ENCODE data around the gene SNCA. TPM values are rescaled to one million over a fixed set of nuclear protein-coding genes. Genes with fewer than 3 reads are reported as not detected.

The SNCA gene
- total RNA-seq, 2 donors from 2014 or later = 5.6 to 8.7 TPM

DNA sequence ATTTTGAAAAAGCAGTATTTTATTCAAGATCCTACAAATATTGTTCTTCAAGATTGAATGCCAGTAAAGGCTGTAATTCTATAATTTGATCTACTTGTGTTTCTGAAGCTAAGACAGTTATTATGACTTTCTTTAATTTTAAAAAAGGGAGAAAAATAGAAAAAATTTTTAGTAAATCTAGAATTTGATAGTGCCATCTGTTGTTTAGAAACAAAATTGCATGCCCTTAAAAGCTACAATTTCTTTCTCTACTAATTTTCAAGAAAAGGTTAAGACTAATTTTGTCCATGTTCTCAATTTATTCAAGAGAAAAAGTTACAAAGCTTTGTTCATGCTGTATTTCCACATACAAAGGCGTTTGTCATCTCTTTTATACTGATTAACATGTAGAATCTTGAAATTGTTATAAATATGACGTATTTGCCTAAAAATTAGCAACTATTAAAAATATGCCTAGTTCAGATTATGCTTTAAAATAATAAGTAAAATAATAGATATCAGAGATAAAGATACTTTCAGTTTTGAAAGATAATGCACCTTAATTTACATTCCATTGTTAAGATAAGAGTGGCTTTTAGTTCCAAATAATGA lies 32.1 kb upstream of the SNCA start:
- DNase-seq (ENCODE audit: low spot score) = no peak
- H3K4me3 ChIP-seq = no peak overlapping the region
- no peaks in the 10 kb centered on the region for H3K27me3 ChIP-seq (replicated peaks; ENCODE audit: insufficient read depth)
- intact Hi-C loops (cut with DNase I) = no loop called here
- H3K36me3 ChIP-seq = no peaks in the 10 kb centered on the region
- no peak overlapping the region for H3K27ac ChIP-seq
- H3K4me1 ChIP-seq (replicated peaks) = no peaks in the 10 kb centered on the region
- no peaks in the 10 kb centered on the region for H3K9me3 ChIP-seq
- WGBS = 58% methylated on average over 2 of the region's 2 CpGs
- no peak for TF ChIP-seq POLR2A (IDR thresholded peaks at IDR 0.05)
- TF ChIP-seq, protein P1, sequence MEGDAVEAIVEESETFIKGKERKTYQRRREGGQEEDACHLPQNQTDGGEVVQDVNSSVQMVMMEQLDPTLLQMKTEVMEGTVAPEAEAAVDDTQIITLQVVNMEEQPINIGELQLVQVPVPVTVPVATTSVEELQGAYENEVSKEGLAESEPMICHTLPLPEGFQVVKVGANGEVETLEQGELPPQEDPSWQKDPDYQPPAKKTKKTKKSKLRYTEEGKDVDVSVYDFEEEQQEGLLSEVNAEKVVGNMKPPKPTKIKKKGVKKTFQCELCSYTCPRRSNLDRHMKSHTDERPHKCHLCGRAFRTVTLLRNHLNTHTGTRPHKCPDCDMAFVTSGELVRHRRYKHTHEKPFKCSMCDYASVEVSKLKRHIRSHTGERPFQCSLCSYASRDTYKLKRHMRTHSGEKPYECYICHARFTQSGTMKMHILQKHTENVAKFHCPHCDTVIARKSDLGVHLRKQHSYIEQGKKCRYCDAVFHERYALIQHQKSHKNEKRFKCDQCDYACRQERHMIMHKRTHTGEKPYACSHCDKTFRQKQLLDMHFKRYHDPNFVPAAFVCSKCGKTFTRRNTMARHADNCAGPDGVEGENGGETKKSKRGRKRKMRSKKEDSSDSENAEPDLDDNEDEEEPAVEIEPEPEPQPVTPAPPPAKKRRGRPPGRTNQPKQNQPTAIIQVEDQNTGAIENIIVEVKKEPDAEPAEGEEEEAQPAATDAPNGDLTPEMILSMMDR (IDR thresholded peaks at IDR 0.05) = peak in 3 of 4 experiments; percentile 32 to 57 (median 37)
- no peak for TF ChIP-seq POLR2AphosphoS5 (IDR thresholded peaks at IDR 0.05)

DNA sequence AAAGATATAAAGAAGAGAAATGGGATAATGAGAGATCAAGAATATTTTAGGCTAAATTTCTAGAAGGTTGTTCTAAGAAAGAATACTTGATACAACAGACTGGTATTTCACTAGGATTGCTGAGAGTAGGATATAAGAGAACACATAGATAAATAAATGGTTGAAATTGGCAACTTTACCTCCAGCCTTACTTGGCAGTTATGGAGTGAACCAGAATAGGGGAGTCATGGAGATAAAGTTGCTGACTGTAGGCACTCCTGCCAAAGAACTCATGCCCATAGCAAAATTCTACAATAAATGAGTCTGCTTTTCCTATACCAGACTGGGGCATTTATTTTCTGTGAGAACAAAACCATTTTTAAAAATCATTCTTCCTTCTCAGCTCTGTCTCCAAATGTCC lies 31.3 kb upstream of the SNCA start:
- no peaks in the 10 kb centered on the region for H3K36me3 ChIP-seq
- no peaks in the 10 kb centered on the region for H3K4me1 ChIP-seq (replicated peaks)
- H3K27ac ChIP-seq = no peak overlapping the region
- no peaks in the 10 kb centered on the region for H3K27me3 ChIP-seq (replicated peaks; ENCODE audit: insufficient read depth)
- DNase-seq (ENCODE audit: low spot score) = no peak
- no peak overlapping the region for H3K4me3 ChIP-seq
- intact Hi-C loops (cut with DNase I) = no loop called here
- TF ChIP-seq POLR2AphosphoS5 (IDR thresholded peaks at IDR 0.05) (no peak), POLR2A (IDR thresholded peaks at IDR 0.05) (no peak)
- TF ChIP-seq, protein P1 (IDR thresholded peaks at IDR 0.05) = no peak
- H3K9me3 ChIP-seq = no peaks in the 10 kb centered on the region

DNA sequence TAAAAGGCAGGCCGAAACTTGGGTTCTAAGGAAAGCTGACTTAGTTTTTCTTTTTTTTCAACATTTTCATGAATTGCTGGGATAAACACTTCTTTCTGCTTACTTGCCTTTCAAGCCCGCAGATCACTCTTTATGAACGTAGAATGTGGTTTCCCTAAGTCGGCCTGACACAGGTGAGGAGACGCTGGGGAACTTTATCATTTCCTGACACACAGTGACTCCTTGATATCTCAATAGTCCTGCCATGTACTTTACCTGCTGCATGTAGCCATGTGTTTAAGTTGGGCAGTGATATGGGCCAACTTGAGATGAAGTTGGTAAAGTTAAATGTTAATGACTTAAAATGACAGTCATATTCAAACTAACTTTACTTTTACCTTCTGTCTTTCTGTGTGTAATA lies 26.6 kb upstream of the SNCA start:
- Histone ChIP-seq H3K4me3 (no peak overlapping the region), H3K36me3 (no peaks in the 10 kb centered on the region), H3K27ac (no peak overlapping the region), H3K9me3 (no peaks in the 10 kb centered on the region), H3K4me1 (replicated peaks) (no peaks in the 10 kb centered on the region), H3K27me3 (replicated peaks; ENCODE audit: insufficient read depth) (no peaks in the 10 kb centered on the region)
- 61% methylated on average over 5 of the region's 5 CpGs for WGBS
- intact Hi-C loops (cut with DNase I) = no loop called here
- TF ChIP-seq POLR2AphosphoS5 (IDR thresholded peaks at IDR 0.05) = no peak
- DNase-seq (ENCODE audit: low spot score) = no peak

DNA sequence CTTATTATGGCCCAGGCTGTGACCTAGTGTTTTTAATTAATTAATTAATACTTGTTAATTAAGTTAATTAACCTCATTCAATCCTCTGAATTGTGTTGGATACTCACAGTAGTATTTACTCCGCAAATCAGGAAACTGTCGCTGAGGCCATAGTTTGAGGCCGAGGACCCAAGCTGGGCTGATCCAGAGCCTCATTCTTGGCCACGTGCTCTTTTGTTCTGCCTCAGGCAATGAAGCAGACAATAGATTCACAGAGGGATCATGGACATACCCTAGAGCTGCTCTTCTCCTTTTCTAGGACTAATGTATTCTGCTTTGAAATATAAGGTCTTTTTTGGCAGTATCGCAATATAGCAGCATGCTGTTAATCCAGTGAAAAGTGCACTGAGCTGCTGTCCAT lies 24.0 kb upstream of the SNCA start:
- intact Hi-C loops (cut with DNase I) = no loop called here
- TF ChIP-seq, protein P1 (IDR thresholded peaks at IDR 0.05) = no peak
- TF ChIP-seq POLR2AphosphoS5 (IDR thresholded peaks at IDR 0.05) = no peak
- no peak for TF ChIP-seq POLR2A (IDR thresholded peaks at IDR 0.05)
- DNase-seq (ENCODE audit: low spot score) = no peak
- 92% methylated on average over 5 of the region's 5 CpGs for WGBS
- Histone ChIP-seq H3K4me3 (no peak overlapping the region), H3K4me1 (replicated peaks) (no peaks in the 10 kb centered on the region), H3K36me3 (no peaks in the 10 kb centered on the region), H3K27me3 (replicated peaks; ENCODE audit: insufficient read depth) (no peaks in the 10 kb centered on the region), H3K27ac (no peak overlapping the region), H3K9me3 (no peaks in the 10 kb centered on the region)

DNA sequence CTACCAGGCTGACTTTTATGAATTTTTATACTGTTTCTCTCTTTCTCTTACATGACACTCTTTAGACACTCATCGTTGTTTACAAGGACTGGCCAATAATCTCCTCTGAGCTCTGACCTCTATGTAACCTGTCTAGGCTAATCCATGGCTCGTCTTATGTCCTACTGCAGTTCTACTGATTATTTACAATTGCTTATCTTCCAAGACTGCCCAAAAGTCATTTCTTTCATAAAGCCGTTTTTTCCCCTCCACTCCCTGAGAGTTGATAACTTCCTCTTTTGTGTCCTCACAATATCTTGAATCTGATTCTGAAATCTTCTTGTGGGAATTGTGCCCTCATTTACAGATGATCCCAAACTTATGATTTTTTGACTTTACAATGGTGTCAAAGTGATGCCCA lies 18.3 kb upstream of the SNCA start:
- Histone ChIP-seq H3K4me3 (no peak overlapping the region), H3K27ac (no peak overlapping the region), H3K27me3 (replicated peaks; ENCODE audit: insufficient read depth) (no peaks in the 10 kb centered on the region), H3K36me3 (no peaks in the 10 kb centered on the region), H3K4me1 (replicated peaks) (no peaks in the 10 kb centered on the region), H3K9me3 (no peaks in the 10 kb centered on the region)
- intact Hi-C loops (cut with DNase I) = no loop called here
- no peak for DNase-seq (ENCODE audit: low spot score)
- 75% methylated on average over 3 of the region's 3 CpGs for WGBS
- TF ChIP-seq POLR2AphosphoS5 (IDR thresholded peaks at IDR 0.05) (no peak), POLR2A (IDR thresholded peaks at IDR 0.05) (no peak)
- TF ChIP-seq, protein P1 (IDR thresholded peaks at IDR 0.05) = no peak
